Loucy (cell line): ENCODE results near the gene IGFBPL1.

ENCODE experiments used
- H2AFZ ChIP-seq: fragments of 200-600 bp; sonication (generic); 2 replicates; pipeline ENCODE4 v1.6.0; 2016; ENCODE audit warnings: antibody characterized with exemption, mild to moderate bottlenecking, low read length, moderate library complexity
- H3F3A ChIP-seq: fragments of 200-600 bp; 2 replicates; pipeline ENCODE4 v1.6.0; 2016; ENCODE audit warnings: antibody characterized with exemption, low read depth, mild to moderate bottlenecking
- H3K27me3 ChIP-seq: fragments of 200-600 bp; sonication (generic); 2 replicates; pipeline ENCODE4 v1.6.1; 2014; ENCODE audit warnings: low read length, mild to moderate bottlenecking; ENCODE audit not compliant: insufficient read depth, poor library complexity, severe bottlenecking
- H3K36me3 ChIP-seq: fragments of 200-600 bp; sonication (generic); 2 replicates; pipeline ENCODE4 v1.6.1; 2016; ENCODE audit warnings: low read length; ENCODE audit not compliant: insufficient read depth
- H3K4me1 ChIP-seq: fragments of 200-600 bp; sonication (generic); 2 replicates; pipeline ENCODE4 v1.5.1; 2014; ENCODE audit warnings: low read length, mild to moderate bottlenecking; ENCODE audit not compliant: insufficient read depth, poor library complexity, severe bottlenecking
- H3K4me2 ChIP-seq: fragments of 200-600 bp; sonication (generic); 2 replicates; pipeline ENCODE4 v1.6.0; 2014; ENCODE audit warnings: antibody characterized with exemption, low read length, low read depth, mild to moderate bottlenecking; ENCODE audit not compliant: poor library complexity, severe bottlenecking
- H3K4me3 ChIP-seq: fragments of 200-600 bp; sonication (generic); 2 replicates; pipeline ENCODE4 v1.5.1; 2014; ENCODE audit warnings: low read length, mild to moderate bottlenecking, mixed read lengths; ENCODE audit not compliant: poor library complexity, severe bottlenecking
- H3K79me2 ChIP-seq: fragments of 200-600 bp; sonication (generic); 2 replicates; pipeline ENCODE4 v1.6.1; 2014; ENCODE audit warnings: low read length; ENCODE audit not compliant: insufficient read depth
- H3K9ac ChIP-seq: fragments of 200-600 bp; sonication (generic); 2 replicates; pipeline ENCODE4 v1.6.0; 2014; ENCODE audit warnings: mild to moderate bottlenecking, low read depth, low read length, moderate library complexity; ENCODE audit not compliant: poor library complexity, severe bottlenecking
- H3K9me2 ChIP-seq: fragments of 200-600 bp; sonication (generic); replicated peaks from 2 replicates; pipeline ENCODE4 v1.6.1; 2016; ENCODE audit warnings: low read depth, low read length, mixed read lengths
- H3K9me3 ChIP-seq: fragments of 200-600 bp; sonication (generic); 2 replicates; pipeline ENCODE4 v1.6.1; 2014; ENCODE audit warnings: mild to moderate bottlenecking, antibody characterized with exemption, low read length, low read depth; ENCODE audit not compliant: insufficient read depth
- H4K20me1 ChIP-seq: fragments of 200-600 bp; sonication (generic); 2 replicates; pipeline ENCODE4 v1.6.0; 2014; ENCODE audit warnings: antibody characterized with exemption, low read length, mild to moderate bottlenecking; ENCODE audit not compliant: insufficient read depth, poor library complexity, severe bottlenecking
- CTCF ChIP-seq: fragments of 200-600 bp; sonication (generic); conservative IDR thresholded peaks from 2 replicates; pipeline ENCODE4 v1.5.1; 2014; ENCODE audit warnings: mild to moderate bottlenecking, antibody characterized with exemption, low read length
- EZH2phosphoT487 ChIP-seq: fragments of 200-600 bp; IDR thresholded peaks from 2 replicates; pipeline ENCODE4 v1.6.1; 2018; ENCODE audit warnings: antibody characterized with exemption, mild to moderate bottlenecking, moderate library complexity, borderline replicate concordance

IGFBPL1 gene

GRCh38 chr9:38363589-38363925, 60.7 kb downstream of the IGFBPL1 start:
- TF ChIP-seq CTCF: no peak
- no peak for TF ChIP-seq EZH2phosphoT487
- no peaks in the 10 kb centered on the region for H3K9me3 ChIP-seq
- no peak overlapping the region for H3K4me3 ChIP-seq

GRCh38 chr9:38362852-38363588, 61.2 kb downstream of the IGFBPL1 start:
- H2AFZ ChIP-seq: no peak overlapping the region
- no peaks in the 10 kb centered on the region for H3K36me3 ChIP-seq

More at GRCh38 chr9:38363589-38363925, 60.7 kb downstream of the IGFBPL1 start:
- Histone ChIP-seq H3K9me2 (no peaks in the 10 kb centered on the region), H3K9ac (no peak overlapping the region), H3K27me3 (no peaks in the 10 kb centered on the region), H3F3A (no peaks in the 10 kb centered on the region), H3K36me3 (no peaks in the 10 kb centered on the region), H3K79me2 (no peaks in the 10 kb centered on the region), H4K20me1 (no peaks in the 10 kb centered on the region), H2AFZ (no peak overlapping the region), H3K4me1 (no peaks in the 10 kb centered on the region), H3K4me2 (no peak overlapping the region)

GRCh38 chr9:38361473-38361850, 62.8 kb downstream of the IGFBPL1 start:
- Histone ChIP-seq H3K36me3 (no peaks in the 10 kb centered on the region), H3K4me3 (no peak overlapping the region), H3K9me2 (no peaks in the 10 kb centered on the region), H3K4me2 (no peak overlapping the region), H4K20me1 (no peaks in the 10 kb centered on the region), H2AFZ (no peak overlapping the region), H3K9ac (no peak overlapping the region), H3F3A (no peaks in the 10 kb centered on the region), H3K27me3 (no peaks in the 10 kb centered on the region), H3K9me3 (no peaks in the 10 kb centered on the region), H3K4me1 (no peaks in the 10 kb centered on the region), H3K79me2 (no peaks in the 10 kb centered on the region)
- no peak for TF ChIP-seq EZH2phosphoT487
- no peak for TF ChIP-seq CTCF

More at GRCh38 chr9:38362852-38363588, 61.2 kb downstream of the IGFBPL1 start:
- Histone ChIP-seq H3K4me3 (no peak overlapping the region), H3K9me2 (no peaks in the 10 kb centered on the region), H4K20me1 (no peaks in the 10 kb centered on the region), H3K9me3 (no peaks in the 10 kb centered on the region), H3K79me2 (no peaks in the 10 kb centered on the region), H3K4me1 (no peaks in the 10 kb centered on the region), H3K9ac (no peak overlapping the region), H3K27me3 (no peaks in the 10 kb centered on the region), H3K4me2 (no peak overlapping the region), H3F3A (no peaks in the 10 kb centered on the region)
- TF ChIP-seq CTCF (peak; percentile 67), EZH2phosphoT487 (no peak)
